Upper lobe of right lung (tissue), 1 donor: ENCODE measurements around the gene CELSR1. TPM values are rescaled to one million over a fixed set of nuclear protein-coding genes. Genes with fewer than 3 reads are reported as not detected.

ENCODE experiments used
- ATAC-seq: fragments of 200-7000 bp; cut with Tn5 transposase; one replicate; pipeline ENCODE4 v1.9.1; 2020; ENCODE audit warnings: mild to moderate bottlenecking, moderate library complexity
- DNase-seq: peaks from one replicate; pipeline ENCODE4 v3.0.0-alpha.2; 2020
- H3K27ac ChIP-seq: fragments of 200-600 bp; one replicate; pipeline ENCODE4 v1.8.0; 2022
- H3K27me3 ChIP-seq: fragments of 200-600 bp; one replicate; pipeline ENCODE4 v1.8.0; 2022; ENCODE audit warnings: mild to moderate bottlenecking
- H3K36me3 ChIP-seq: fragments of 200-600 bp; one replicate; pipeline ENCODE4 v1.8.0; 2022
- H3K4me1 ChIP-seq: fragments of 200-600 bp; one replicate; pipeline ENCODE4 v1.8.0; 2022
- H3K4me3 ChIP-seq: fragments of 200-600 bp; one replicate; pipeline ENCODE4 v1.8.0; 2022; ENCODE audit warnings: mild to moderate bottlenecking
- H3K9me3 ChIP-seq: fragments of 200-600 bp; one replicate; pipeline ENCODE4 v1.8.0; 2022
- intact Hi-C: fragments of 100-400 bp; cut with DNase I; formaldehyde crosslinking; loops from one replicate; pipeline ENCODE4 v1.11.0; 2022
- total RNA-seq: library from RNA; stranded (reverse); fragmentation: NEBNext Ultra II Directional; extraction: Animal tissue kit (Norgen Biotek cat#: 25700); gene quantifications from one replicate; pipeline ENCODE4 v1.2.1, GENCODE V29; 2021
- TF ChIP-seq, protein P1 (sequence below): fragments of 200-600 bp; IDR thresholded peaks from one replicate; pipeline ENCODE4 v1.8.0; 2022; ENCODE audit warnings: antibody characterized with exemption
- donor health status: DM: no; HTN: yes; CAD: no; lungs with severe emphysema.

The CELSR1 gene
- total RNA-seq, 1 donor from 2014 or later: 53.5 TPM

DNA sequence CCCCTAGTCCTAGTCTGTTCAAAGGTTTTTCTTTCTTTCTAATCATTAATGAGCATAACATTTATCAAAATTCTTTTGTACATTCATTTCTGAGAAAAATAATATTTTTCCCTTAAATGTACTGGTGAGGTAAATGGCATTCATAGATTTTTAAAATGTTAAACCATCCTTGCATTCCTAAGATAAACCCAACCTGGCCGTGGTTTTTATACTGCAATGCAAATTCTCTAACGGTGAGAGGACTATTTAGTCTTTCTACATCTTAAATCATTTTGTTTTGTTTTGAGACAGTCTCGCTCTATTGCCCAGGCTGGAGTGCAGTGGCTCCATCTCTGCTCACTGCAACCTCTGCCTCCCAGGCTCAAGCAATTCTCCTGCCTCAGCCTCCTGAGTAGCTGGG lies 161.3 kb downstream of the CELSR1 start:
- H3K36me3 ChIP-seq: no peaks in the 10 kb centered on the region
- TF ChIP-seq, protein P1, sequence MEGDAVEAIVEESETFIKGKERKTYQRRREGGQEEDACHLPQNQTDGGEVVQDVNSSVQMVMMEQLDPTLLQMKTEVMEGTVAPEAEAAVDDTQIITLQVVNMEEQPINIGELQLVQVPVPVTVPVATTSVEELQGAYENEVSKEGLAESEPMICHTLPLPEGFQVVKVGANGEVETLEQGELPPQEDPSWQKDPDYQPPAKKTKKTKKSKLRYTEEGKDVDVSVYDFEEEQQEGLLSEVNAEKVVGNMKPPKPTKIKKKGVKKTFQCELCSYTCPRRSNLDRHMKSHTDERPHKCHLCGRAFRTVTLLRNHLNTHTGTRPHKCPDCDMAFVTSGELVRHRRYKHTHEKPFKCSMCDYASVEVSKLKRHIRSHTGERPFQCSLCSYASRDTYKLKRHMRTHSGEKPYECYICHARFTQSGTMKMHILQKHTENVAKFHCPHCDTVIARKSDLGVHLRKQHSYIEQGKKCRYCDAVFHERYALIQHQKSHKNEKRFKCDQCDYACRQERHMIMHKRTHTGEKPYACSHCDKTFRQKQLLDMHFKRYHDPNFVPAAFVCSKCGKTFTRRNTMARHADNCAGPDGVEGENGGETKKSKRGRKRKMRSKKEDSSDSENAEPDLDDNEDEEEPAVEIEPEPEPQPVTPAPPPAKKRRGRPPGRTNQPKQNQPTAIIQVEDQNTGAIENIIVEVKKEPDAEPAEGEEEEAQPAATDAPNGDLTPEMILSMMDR: no peak
- intact Hi-C loops: no loop called here
- peaks cover 12% of the 10 kb centered on the region for H3K4me1 ChIP-seq
- peak overlapping the region; percentile 80 for H3K27ac ChIP-seq
- H3K27me3 ChIP-seq: no peaks in the 10 kb centered on the region
- H3K9me3 ChIP-seq: no peaks in the 10 kb centered on the region
- DNase-seq (no peak), ATAC-seq (no peak)
- no peak overlapping the region for H3K4me3 ChIP-seq

DNA sequence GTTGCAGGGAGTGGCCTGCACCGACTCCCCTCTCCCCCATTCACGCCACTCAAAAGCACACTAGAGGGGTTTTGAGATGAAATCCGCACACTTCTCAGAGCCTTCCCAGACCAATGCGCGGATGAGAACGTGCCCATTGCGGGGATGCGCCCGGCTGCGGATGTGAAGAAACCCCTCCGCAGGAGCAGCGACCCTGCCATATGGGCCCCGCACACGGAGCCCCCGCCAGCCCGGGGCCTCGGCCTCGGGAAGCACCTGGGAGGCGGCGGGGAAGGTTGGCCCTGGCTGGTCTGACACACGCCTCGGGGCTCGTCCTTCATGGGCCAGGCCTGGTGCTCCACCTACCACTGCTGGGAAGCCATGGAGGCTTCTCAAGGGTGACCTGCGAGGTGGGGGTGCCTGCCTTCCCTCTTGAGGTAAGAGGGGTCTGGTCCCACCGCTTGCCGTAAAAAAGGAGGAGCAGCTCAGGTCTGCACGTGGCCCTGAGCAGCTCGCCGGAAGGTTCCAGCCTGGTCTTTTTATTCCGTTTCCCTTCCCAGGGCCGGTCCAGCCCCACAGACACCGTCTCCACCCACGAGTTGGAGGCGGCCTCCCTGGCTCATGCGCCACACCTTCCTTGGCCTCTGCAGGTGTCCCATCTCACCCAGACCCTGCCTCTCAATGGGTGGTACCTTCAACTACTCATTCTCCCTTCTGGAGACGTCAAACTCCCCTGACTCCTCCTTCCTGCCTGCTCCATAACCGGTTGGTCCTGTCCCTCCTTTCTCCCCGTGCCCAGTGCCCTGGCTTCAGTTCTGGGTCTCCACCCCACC lies 162.6 kb downstream of the CELSR1 start:
- intact Hi-C loops: no loop called here
- peaks cover 8% of the 10 kb centered on the region for H3K4me1 ChIP-seq
- ATAC-seq (peak; percentile 80), DNase-seq (peak; percentile 88)
- no peaks in the 10 kb centered on the region for H3K36me3 ChIP-seq
- no peak overlapping the region for H3K4me3 ChIP-seq
- no peak overlapping the region for H3K27ac ChIP-seq
- H3K9me3 ChIP-seq: no peaks in the 10 kb centered on the region
- TF ChIP-seq, protein P1: no peak
- H3K27me3 ChIP-seq: no peaks in the 10 kb centered on the region

DNA sequence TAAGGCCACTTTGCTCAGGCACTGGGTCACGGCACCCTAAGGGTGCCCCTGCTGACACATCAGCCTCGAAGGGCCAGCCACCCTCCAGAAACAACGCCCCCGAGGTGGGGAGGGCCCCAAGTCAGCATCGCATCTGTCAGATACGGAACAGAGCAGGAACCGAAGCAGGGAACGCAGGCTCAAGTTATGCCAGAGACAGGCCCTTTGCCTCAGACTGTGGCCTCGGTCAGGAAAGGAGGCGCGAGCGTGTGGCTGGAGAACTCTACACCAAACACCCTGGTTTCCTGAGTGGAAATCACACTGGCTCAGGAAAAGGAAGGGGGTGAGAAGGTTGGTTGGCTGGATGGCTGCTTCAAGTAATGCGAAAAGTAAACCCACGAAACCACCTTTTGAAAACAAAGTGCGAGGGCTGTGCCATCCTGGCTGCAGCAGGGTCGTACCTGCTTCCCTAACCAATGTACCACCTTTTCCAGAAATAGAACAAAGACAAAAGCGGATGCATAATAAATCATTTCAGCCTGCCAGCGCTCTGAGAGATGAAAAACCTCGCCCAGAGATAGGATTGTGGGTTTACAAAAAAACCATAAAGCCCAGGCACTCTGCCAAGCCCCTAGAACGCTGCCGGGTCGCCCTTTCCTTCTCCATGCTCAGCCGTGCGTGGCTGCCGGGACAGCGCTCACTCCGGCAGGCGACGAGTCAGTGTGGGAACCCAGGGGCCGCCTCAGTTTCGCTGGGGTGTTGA lies 163.3 kb downstream of the CELSR1 start:
- TF ChIP-seq, protein P1: no peak
- intact Hi-C loops: no loop called here
- Histone ChIP-seq H3K27me3 (no peaks in the 10 kb centered on the region), H3K27ac (no peak overlapping the region), H3K36me3 (no peaks in the 10 kb centered on the region), H3K4me1 (peaks cover 8% of the 10 kb centered on the region), H3K4me3 (no peak overlapping the region), H3K9me3 (no peaks in the 10 kb centered on the region)
- no peak for ATAC-seq
- no peak for DNase-seq

DNA sequence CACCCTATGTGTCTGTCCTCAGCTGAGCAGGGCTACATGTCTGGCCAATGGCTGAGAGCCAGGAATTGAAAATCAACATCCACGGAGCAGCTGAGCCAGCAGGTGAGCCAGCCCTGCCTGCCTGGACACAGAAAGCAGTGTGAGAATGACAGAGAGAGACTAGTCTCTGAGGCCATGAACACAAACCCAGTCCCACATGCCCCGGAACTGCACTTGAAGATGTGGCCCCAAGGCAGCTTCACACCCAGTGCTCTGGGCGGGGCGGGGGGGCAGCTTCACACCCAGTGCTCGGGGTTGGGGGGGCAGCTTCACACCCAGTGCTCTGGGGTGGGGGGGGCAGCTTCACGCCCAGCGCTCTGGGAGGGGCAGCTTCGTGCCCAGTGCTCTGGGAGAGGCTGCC lies 164.3 kb downstream of the CELSR1 start:
- ATAC-seq (no peak), DNase-seq (no peak)
- Histone ChIP-seq H3K4me3 (no peak overlapping the region), H3K36me3 (no peaks in the 10 kb centered on the region), H3K27me3 (no peaks in the 10 kb centered on the region), H3K27ac (no peak overlapping the region), H3K4me1 (peaks cover 8% of the 10 kb centered on the region), H3K9me3 (no peaks in the 10 kb centered on the region)
- intact Hi-C loops: no loop called here
- TF ChIP-seq, protein P1: no peak

DNA sequence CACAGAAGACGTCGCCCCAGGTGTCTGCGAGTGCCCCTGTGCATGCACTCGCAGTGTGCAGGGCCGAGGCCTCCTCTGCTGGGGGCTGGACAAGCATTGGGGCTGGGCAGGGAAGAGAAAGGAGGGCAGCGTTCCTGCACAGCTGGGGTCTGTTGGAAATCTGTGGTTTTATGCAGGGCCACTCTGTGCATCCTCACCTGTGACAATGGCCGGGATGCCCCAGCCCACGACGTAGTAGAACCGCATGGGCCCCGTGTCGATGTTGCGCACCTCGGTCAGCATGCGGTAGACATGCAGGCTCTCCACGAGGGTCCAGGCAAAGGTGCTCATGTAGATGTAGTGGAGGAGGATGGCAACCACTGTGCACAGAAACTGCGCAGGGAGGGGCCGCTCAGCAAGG lies 164.7 kb downstream of the CELSR1 start:
- Histone ChIP-seq H3K36me3 (no peaks in the 10 kb centered on the region), H3K9me3 (no peaks in the 10 kb centered on the region), H3K4me3 (no peak overlapping the region), H3K27me3 (no peaks in the 10 kb centered on the region), H3K27ac (no peak overlapping the region), H3K4me1 (peaks cover 8% of the 10 kb centered on the region)
- no peak for DNase-seq
- TF ChIP-seq, protein P1: no peak
- intact Hi-C loops: no loop called here
- no peak for ATAC-seq
